Loucy (cell line): ENCODE data around the gene SPATA32.

Experiments
- CTCF ChIP-seq: fragments of 200-600 bp; sonication (generic); conservative IDR thresholded peaks from 2 replicates; pipeline ENCODE4 v1.5.1; 2014; ENCODE audit warnings: mild to moderate bottlenecking, antibody characterized with exemption, low read length
- EZH2phosphoT487 ChIP-seq: fragments of 200-600 bp; IDR thresholded peaks from 2 replicates; pipeline ENCODE4 v1.6.1; 2018; ENCODE audit warnings: antibody characterized with exemption, mild to moderate bottlenecking, moderate library complexity, borderline replicate concordance

GRCh38 chr17:45256114-45256966 is 5.6 kb downstream of the SPATA32 start:
- TF ChIP-seq CTCF (peak; percentile 51), EZH2phosphoT487 (no peak)
